ENCODE results near the gene SRSF1. TPM values are rescaled to one million over a fixed set of nuclear protein-coding genes. Genes with fewer than 3 reads are reported as not detected.
A peak's percentile ranks its signal among the peaks of the same experiment; 100 is the strongest.

Gene SRSF1
- total and polyA plus RNA-seq, 11 donors = 48.2 to 129 (median 99.7) TPM

DNA sequence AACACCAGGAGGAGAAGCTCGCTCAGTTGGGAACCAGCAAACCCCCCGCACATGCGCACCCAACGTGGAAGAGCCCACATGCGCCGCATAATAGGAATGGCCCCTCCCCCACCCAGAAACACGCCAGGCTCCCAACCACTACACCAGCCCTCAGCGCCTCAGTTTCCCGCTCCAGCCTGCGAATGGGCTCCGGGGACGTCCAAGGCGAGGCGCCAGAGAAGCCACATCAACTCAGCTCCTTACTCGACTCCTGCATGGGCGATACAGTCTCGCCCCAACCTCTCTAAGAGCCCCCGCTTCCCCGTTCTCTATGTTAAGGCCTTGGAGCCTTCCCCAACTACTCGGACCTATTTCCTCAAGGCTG lies 504 bp downstream of the SRSF1 start:
- ATAC-seq = peak; percentile 69 to 83 (median 80)

DNA sequence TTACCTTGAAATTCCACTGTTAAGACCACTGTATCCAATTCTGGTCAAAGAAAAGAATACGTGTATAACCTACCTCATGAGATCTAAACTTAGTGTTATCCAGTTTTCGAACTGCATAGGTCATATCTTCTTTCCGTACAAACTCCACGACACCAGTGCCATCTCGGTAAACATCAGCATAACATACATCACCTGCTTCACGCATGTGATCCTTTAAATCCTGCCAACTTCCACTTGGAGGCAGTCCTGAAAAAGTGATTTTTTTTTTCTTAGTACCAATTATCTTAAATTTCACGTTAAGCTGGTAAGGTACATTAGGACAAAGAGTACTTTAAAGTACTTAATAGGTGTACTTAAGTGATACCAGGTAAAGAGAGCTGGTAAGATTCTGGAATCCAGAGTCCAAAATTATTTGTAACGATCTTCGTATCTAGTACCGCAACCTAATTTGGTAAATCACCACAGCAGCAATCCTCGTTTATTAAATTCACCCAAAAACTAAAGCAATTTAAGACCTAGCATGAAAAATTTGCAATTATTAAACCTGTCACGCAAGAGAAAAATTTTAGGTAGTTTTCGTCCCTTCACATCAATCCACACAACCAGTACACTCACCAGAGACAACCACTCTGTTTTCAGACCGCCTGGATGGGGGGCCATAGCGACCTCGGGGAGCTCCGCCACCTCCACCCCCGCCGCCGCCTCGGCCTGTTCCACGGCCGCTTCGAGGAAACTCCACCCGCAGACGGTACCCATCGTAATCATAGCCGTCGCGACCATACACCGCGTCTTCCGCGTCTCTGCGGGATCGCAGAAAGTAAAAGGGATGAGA lies 1.1 kb downstream of the SRSF1 start:
- no peak for DNase-seq
- Histone ChIP-seq H3K9me3 (no peaks in the 10 kb centered on the region), H3K4me3 (peak overlapping the region; percentile 68 to 96 (median 78)), H3K4me1 (peaks cover 16 to 58% (median 39%) of the 10 kb centered on the region in 12 donors), H3K27me3 (no peaks in the 10 kb centered on the region), H3K27ac (peak overlapping the region; percentile 92 to 99 (median 96)), H3K36me3 (peaks cover 0 to 52% (median 49%) of the 10 kb centered on the region in 9 donors)
- WGBS, 4 donors = 3 to 4% (median 4%) methylated on average over 36 of the region's 36 CpGs
- TF ChIP-seq, protein P1, sequence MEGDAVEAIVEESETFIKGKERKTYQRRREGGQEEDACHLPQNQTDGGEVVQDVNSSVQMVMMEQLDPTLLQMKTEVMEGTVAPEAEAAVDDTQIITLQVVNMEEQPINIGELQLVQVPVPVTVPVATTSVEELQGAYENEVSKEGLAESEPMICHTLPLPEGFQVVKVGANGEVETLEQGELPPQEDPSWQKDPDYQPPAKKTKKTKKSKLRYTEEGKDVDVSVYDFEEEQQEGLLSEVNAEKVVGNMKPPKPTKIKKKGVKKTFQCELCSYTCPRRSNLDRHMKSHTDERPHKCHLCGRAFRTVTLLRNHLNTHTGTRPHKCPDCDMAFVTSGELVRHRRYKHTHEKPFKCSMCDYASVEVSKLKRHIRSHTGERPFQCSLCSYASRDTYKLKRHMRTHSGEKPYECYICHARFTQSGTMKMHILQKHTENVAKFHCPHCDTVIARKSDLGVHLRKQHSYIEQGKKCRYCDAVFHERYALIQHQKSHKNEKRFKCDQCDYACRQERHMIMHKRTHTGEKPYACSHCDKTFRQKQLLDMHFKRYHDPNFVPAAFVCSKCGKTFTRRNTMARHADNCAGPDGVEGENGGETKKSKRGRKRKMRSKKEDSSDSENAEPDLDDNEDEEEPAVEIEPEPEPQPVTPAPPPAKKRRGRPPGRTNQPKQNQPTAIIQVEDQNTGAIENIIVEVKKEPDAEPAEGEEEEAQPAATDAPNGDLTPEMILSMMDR (IDR thresholded peaks at IDR 0.05) = no peak
- no peak for TF ChIP-seq POLR2A (IDR thresholded peaks at IDR 0.05)
- intact Hi-C loops (cut with DNase I) = loop anchor here in 9 of 10 donors (2.0 to 10.0 kb wide), 10 partner anchors 17 to 881 kb away; partner anchors contain the start of genes DYNLL2 (in 3 of the 9) and VEZF1 (in 1 of the 9)
- ATAC-seq = peak in 1 of 4 donors; percentile 2

More for the DNA sequence above, 504 bp downstream of the SRSF1 start:
- Histone ChIP-seq H3K9me3 (no peaks in the 10 kb centered on the region), H3K36me3 (peaks cover 0 to 46% (median 43%) of the 10 kb centered on the region in 9 donors), H3K4me3 (peak overlapping the region; percentile 68 to 96 (median 78)), H3K4me1 (peaks cover 16 to 55% (median 39%) of the 10 kb centered on the region in 12 donors), H3K27me3 (no peaks in the 10 kb centered on the region), H3K27ac (peak overlapping the region; percentile 92 to 99 (median 96))
- DNase-seq = peak; percentile 79 to 84 (median 83)
- 0 to 1% (median 0%) methylated on average over 14 to 20 of the region's 20 CpGs for WGBS, 4 donors
- intact Hi-C loops (cut with DNase I) = loop anchor here in 9 of 10 donors (2.0 to 10.0 kb wide), 10 partner anchors 18 to 882 kb away; partner anchors contain the start of genes DYNLL2 (in 3 of the 9) and VEZF1 (in 1 of the 9)
- TF ChIP-seq, protein P1 (IDR thresholded peaks at IDR 0.05) = no peak
- TF ChIP-seq POLR2A (IDR thresholded peaks at IDR 0.05) = no peak

DNA sequence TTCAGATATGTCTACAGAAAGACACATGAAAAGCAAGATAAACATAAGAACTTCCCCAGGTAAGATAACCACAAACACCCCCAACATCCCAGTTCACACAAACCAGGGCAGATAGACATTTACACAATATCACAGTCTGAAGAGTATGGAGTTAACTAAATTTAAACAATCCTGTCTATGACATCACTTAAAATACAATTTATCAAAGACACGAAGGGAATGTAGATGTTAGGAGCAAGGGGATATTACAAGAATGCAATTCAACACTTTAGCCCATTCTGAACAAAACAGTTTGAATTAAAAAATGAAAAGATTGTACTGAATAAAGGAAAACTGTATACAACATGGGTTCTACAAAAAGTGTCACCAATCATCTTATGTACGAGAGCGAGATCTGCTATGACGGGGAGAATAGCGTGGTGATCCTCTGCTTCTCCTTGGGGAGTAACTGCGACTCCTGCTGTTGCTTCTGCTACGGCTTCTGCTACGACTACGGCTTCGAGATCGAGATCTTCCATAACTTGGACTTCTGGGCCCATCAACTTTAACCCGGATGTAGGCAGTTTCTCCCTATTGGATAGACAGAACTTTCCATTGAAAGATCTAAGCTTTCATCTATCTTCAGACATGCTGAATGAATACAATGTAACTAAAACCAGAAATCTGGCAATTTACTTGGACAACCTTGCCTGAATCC lies 1.9 kb downstream of the SRSF1 start:
- TF ChIP-seq, protein P1 (IDR thresholded peaks at IDR 0.05) = no peak
- TF ChIP-seq POLR2A (IDR thresholded peaks at IDR 0.05) = no peak
- H3K4me1 ChIP-seq = peaks cover 16 to 58% (median 39%) of the 10 kb centered on the region in 12 donors
- intact Hi-C loops (cut with DNase I) = loop anchor here in 7 of 10 donors (5.0 to 10.0 kb wide), 6 partner anchors 77 to 880 kb away; partner anchors contain the start of gene DYNLL2 (in 2 of the 7)
- WGBS, 4 donors = 25 to 31% (median 29%) methylated on average over 12 of the region's 12 CpGs
- peaks cover 0 to 59% (median 57%) of the 10 kb centered on the region in 9 donors for H3K36me3 ChIP-seq
- no peaks in the 10 kb centered on the region for H3K9me3 ChIP-seq
- ATAC-seq (no peak), DNase-seq (no peak)
- H3K4me3 ChIP-seq = peak overlapping the region in 10 of 12 donors; percentile 68 to 96 (median 84)
- peak overlapping the region in 6 of 12 donors; percentile 13 to 99 (median 94) for H3K27ac ChIP-seq
- no peaks in the 10 kb centered on the region for H3K27me3 ChIP-seq
